Stomach smooth muscle (tissue), 2 donors: ENCODE measurements around the gene C12orf43.
"Not testable (repeated sequence)": the region's sequence is repeated elsewhere in the genome, so short reads cannot be mapped to it uniquely, and the experiment has no call there.

Experiments
- H3K27ac ChIP-seq: one replicate; pipeline ENCODE4 v1.7.0; 2013; ENCODE audit warnings: mild to moderate bottlenecking, low read length, inconsistent platforms
- H3K27me3 ChIP-seq, 2 donors: one replicate each; pipeline ENCODE4 v1.7.0; 2013; ENCODE audit warnings: low read length in 2 of 2; ENCODE audit not compliant: insufficient read depth in 2 of 2, control insufficient read depth in 1 of 2
- H3K36me3 ChIP-seq, 2 donors: one replicate each; pipeline ENCODE4 v1.7.0; 2013; ENCODE audit warnings: low read length in 2 of 2; ENCODE audit not compliant: control insufficient read depth in 2 of 2, insufficient read depth in 2 of 2
- H3K4me1 ChIP-seq: one replicate; pipeline ENCODE4 v1.7.0; 2013; ENCODE audit warnings: low read length; ENCODE audit not compliant: control insufficient read depth, insufficient read depth
- H3K4me3 ChIP-seq, 2 donors: one replicate each; pipeline ENCODE4 v1.7.0; 2013; ENCODE audit warnings: low read length in 2 of 2
- H3K9ac ChIP-seq, 2 donors: one replicate each; pipeline ENCODE4 v1.7.0; 2013; ENCODE audit warnings: low read length in 2 of 2, mild to moderate bottlenecking in 1 of 2
- H3K9me3 ChIP-seq, 2 donors: one replicate each; pipeline ENCODE4 v1.7.0; 2013; ENCODE audit warnings: low read length in 2 of 2; ENCODE audit not compliant: control insufficient read depth in 2 of 2
- donor health status: healthy.
- donor health status: Pancreatic carcinoma.

C12orf43 gene, protein sequence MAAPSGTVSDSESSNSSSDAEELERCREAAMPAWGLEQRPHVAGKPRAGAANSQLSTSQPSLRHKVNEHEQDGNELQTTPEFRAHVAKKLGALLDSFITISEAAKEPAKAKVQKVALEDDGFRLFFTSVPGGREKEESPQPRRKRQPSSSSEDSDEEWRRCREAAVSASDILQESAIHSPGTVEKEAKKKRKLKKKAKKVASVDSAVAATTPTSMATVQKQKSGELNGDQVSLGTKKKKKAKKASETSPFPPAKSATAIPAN

DNA sequence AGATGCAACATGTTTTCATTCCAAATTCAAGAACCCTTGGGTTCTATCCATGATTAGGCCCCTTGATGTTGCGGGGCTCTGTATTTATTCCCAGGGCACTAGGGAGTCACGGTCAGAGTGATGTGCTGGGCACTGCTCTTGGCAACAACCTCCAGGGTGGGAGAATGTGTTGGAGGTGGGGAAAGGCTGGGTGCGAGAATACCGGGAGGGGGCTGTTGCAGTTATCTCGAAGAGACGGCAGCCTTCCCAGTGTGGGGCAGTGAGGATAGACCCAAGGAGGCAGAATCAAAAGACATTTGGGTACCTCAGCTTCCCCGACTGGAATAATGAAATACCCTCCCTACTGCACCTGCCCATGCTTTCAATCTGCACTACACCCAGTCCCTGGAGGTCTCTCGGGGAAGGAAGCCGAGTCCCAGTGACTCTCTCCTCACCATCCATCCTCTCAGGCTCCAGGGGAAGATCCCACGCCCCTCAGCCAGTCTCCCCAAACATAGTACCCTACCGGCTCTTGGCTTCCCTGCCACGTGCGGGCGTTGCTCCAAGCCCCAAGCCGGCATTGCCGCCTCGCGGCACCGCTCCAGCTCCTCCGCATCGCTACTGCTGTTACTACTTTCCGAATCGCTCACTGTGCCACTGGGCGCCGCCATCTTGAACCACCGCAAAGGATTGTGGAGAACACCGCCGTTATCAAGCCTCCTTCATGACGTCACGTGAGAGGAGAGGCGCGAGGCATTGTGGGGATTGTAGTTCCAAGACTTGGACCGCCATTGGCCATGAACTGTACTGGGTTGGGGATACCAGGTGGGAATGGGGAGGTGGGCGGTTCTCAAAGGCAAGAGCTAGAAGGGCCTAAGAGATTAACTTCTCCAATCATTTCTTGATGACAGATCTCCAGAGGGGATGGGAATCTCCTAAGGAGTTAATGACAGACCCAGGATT, at the start of gene C12orf43:
TSS of gene C12orf43 (minus strand) at position 663 of the 942 bp plus-strand sequence. CDS start at position 650, 13 bp downstream.
- H3K27ac ChIP-seq = peak within 1 kb of the TSS; percentile 55
- H3K9ac ChIP-seq = peak within 1 kb of the TSS; percentile 87 to 93
- peaks cover 0 to 15% of the 10 kb centered on the region in 2 donors for H3K36me3 ChIP-seq
- H3K9me3 ChIP-seq = no peaks in the 10 kb centered on the region
- H3K4me3 ChIP-seq = peak within 1 kb of the TSS; percentile 91 to 99
- no peaks in the 10 kb centered on the region for H3K27me3 ChIP-seq
- peaks cover 9% of the 10 kb centered on the region for H3K4me1 ChIP-seq

DNA sequence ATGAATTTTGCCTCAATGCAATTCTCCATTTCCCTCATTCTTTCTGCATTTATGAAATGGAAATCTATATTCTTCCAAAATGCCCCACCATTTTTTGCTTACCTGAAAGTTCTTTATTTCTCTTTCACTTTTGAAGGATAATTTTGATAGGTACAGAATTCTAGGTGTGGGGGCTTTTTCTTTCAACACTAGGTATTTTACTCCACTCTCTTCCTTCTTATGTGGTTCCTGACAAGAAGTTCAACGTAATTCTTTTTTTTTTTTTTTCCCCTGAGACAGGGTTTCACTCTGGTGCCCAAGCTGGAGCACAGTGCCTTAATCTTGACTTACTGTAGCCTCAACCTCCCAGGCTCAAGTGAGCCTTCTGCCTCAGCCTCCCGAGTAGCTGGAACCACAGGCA, 49.1 kb upstream of the C12orf43 start:
- H3K4me3 ChIP-seq = no peak overlapping the region
- H3K4me1 ChIP-seq = peaks cover 2% of the 10 kb centered on the region
- H3K36me3 ChIP-seq = no peaks in the 10 kb centered on the region
- H3K9ac ChIP-seq = no peak overlapping the region
- peaks cover 2 to 3% of the 10 kb centered on the region in 2 donors for H3K27me3 ChIP-seq
- no peaks in the 10 kb centered on the region for H3K9me3 ChIP-seq
- H3K27ac ChIP-seq = no peak overlapping the region

DNA sequence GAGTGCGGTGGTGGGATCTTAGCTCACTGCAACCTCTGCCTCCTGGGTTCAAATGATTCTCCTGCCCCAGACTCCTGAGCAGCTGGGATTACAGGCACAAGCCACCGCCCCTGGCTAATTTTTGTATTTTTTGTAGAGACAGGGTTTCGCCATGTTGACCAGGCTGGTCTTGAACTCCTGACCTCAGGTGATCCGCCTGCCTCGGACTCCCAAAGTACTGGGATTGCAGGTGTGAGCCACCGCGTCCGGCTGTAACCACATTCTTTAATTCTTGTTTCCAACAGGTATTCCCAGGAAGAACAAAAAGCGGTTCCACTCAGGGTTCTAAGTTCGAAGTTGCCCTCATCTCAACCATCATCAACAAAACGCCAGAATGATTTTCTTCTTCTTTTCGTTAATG, 48.3 kb upstream of the C12orf43 start:
- not testable (repeated sequence) for H3K4me3 ChIP-seq, H3K9ac ChIP-seq, H3K27me3 ChIP-seq, H3K27ac ChIP-seq, H3K4me1 ChIP-seq, H3K9me3 ChIP-seq, H3K36me3 ChIP-seq

DNA sequence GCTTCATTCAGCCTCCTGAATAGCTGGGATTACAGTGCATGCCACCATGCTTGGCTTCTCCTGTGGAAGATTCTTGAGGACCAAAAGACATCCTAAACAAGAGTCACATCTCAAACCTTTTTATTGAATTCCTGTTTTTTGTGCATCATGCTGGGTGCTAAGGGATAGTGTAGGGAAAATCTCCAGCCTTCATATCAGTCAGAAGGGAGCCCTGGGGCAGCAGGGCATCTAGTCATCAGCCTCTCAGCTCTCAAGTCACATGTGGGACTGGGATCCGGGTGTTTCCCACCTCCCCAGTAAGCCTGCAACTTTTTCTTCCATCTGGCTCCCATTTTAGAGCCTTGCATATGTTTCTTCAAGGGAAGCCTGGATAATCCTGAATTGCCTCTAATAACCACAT, 47.8 kb upstream of the C12orf43 start:
- Histone ChIP-seq H3K4me1 (peaks cover 4% of the 10 kb centered on the region), H3K9ac (no peak overlapping the region), H3K27ac (no peak overlapping the region), H3K36me3 (no peaks in the 10 kb centered on the region), H3K9me3 (no peaks in the 10 kb centered on the region), H3K4me3 (no peak overlapping the region), H3K27me3 (peaks cover 2 to 3% of the 10 kb centered on the region in 2 donors)

DNA sequence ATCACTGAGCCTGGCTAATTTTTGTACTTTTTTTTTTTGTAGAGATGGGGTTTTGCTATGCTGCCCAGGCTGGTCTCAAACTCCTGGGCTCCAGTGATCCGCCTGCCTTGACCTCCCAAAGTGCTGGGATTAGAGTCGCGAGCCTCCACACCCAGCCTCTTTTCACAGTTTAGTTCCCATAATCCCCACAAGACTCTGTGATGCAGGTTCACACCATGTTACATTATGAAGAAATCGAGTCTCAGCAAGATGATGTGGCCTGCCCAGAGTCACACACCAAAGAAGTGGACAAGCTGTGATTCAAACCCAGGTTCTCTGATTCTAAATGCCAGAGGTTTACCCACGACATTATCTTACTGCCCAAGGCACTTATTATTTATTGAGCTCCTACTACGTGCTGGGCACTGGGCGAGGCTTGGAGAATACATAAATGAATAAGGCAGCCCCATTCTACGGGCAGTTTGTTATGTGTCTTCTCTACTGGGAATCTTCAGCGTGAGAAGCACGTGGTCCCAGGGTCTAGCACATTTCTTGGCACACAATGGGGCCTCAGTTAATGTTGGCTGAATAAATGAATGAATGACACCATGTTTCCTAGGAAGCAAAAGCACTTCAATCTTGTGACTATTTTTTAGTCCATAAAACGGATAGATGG, 46.2 kb upstream of the C12orf43 start:
- no peaks in the 10 kb centered on the region for H3K36me3 ChIP-seq
- no peaks in the 10 kb centered on the region for H3K9me3 ChIP-seq
- no peak overlapping the region for H3K4me3 ChIP-seq
- peaks cover 2 to 3% of the 10 kb centered on the region in 2 donors for H3K27me3 ChIP-seq
- no peak overlapping the region for H3K27ac ChIP-seq
- peaks cover 4% of the 10 kb centered on the region for H3K4me1 ChIP-seq
- H3K9ac ChIP-seq = no peak overlapping the region

DNA sequence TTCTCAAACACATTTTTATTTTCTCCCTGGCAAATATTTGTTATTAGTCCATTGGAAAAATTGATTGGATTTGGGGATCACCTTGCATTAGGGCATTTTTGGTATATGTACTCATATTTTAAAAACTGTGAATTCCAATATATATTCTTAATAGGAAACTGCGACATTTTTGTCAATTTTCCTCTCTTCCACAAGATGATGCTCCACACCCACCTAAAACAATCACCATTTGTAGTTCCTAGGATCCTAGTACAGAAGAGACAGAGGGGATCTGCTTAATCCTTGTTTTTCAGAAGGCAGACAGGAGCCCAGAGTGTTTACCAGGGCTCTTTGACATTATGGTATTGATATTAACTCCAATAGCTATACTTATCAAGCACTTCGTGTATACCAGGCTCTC, 45.5 kb upstream of the C12orf43 start:
- Histone ChIP-seq H3K4me3 (no peak overlapping the region), H3K27me3 (peaks cover 2% of the 10 kb centered on the region in 2 donors), H3K4me1 (peaks cover 4% of the 10 kb centered on the region), H3K27ac (no peak overlapping the region), H3K36me3 (no peaks in the 10 kb centered on the region), H3K9me3 (no peaks in the 10 kb centered on the region), H3K9ac (no peak overlapping the region)

DNA sequence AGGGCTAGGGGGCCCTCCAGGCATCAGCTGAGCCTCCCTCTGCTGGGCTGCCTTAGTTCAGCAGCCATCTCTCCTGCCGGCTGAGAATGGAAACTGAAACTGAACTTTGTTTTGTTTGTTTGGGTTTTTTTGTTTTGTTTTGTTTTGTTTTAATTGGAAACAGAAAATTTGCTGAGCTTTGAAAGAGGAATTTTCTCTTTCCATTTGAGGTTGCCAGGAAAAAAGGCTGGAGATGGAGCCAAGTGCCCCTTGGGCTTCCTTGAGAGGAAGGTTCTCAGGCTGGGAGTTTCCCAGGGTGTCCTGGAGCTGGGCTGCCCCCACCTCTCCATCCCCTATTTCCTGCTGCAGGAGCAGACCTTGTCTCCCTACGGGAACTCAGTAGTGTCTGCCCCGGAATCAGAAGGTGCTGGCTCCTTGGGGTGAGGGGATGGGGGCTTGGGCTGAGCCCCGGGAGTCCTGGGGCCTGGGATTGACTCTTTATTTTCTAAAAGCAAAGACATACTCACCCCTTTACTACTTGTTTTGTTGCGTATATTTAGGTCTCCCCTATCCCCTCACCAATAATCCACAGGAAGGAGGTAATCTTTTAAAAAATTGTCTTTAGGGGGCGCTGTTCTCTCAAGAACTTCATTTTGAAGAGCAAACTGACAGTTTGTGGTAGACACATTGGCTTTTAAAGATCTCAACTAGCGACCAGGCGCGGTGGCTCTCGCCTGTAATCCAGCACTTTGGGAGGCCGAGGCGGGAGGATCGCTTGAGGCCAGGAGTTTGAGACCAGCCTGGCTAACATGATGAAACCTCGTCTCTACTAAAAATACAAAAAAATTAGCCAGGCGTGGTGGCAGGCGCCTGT, 44.1 kb upstream of the C12orf43 start:
- Histone ChIP-seq H3K4me3 (peak overlapping the region; percentile 56 to 64), H3K36me3 (no peaks in the 10 kb centered on the region), H3K4me1 (peaks cover 4% of the 10 kb centered on the region), H3K9me3 (no peaks in the 10 kb centered on the region), H3K9ac (peak overlapping the region in 1 of 2 donors; percentile 47), H3K27ac (no peak overlapping the region), H3K27me3 (peaks cover 2% of the 10 kb centered on the region in 2 donors)

DNA sequence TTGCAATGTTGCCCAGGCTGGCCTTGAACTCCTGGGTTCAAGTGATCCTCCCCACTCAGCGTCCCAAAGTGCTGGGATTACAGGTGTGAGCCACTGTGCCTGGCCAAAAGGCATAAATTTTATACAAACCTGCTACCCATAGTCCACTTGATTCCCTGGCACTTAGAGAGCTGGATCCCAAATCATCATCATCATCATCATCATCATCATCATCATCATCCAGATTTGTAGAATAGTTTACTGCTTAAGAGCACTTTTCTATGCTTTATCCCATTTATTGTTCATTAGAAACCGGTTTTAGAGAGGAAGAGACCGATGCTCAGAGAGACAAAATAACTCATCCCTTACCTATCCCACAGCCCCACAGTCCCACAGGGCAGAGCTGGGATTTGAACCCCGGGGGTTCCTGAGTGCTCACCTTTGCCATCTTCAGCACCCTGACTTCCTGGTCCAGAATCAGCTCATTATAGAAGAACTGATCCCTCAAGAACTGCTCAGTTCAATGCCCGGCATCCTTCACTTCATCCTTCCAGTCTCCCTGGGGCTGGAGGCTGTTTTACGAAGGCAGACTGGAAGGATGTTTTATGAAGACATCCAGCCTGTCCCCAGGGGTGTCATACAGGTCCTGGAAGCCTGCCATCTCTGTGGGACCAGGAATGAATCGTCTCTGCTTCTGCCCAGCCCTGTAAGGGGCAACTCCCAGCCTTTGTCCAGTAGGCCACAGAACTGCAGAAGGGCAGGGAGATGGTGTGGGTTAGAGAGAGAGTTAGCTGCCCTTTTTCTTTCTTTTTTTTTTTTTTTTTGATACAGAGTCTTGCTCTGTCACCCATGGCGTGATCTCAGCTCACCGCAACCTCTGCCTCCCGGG, 43.0 kb upstream of the C12orf43 start:
- Histone ChIP-seq H3K36me3 (no peaks in the 10 kb centered on the region), H3K27ac (no peak overlapping the region), H3K9me3 (no peaks in the 10 kb centered on the region), H3K9ac (no peak overlapping the region), H3K27me3 (peaks cover 0 to 2% of the 10 kb centered on the region in 2 donors), H3K4me3 (no peak overlapping the region), H3K4me1 (peaks cover 4% of the 10 kb centered on the region)

DNA sequence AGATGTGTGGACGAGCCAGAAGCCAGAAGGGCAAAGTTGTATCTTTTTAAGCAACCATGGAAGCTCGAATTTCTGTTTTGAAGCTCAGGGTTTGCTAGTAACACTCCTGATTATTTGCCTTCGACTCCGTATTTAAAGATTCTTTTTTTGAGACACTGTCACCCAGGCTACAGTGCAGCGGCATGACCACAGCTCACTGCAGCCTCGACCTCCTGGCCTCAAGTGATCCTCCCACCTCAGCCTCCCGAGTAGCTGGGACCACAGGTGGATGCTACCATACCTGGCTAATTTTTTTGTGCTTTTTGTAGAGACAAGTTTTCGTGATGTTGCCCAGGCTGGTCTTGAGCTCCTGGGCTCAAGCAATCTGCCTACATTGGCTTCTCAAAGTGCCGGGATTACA, 41.5 kb upstream of the C12orf43 start:
- H3K9me3 ChIP-seq = no peaks in the 10 kb centered on the region
- H3K4me3 ChIP-seq = no peak overlapping the region
- peaks cover 4% of the 10 kb centered on the region for H3K4me1 ChIP-seq
- no peak overlapping the region for H3K9ac ChIP-seq
- H3K27ac ChIP-seq = no peak overlapping the region
- no peaks in the 10 kb centered on the region for H3K36me3 ChIP-seq
- peaks cover 0 to 1% of the 10 kb centered on the region in 2 donors for H3K27me3 ChIP-seq
